Stimulated activated CD8-positive, alpha-beta memory T cell treated with anti-CD3 and anti-CD28 coated beads, Interleukin-4, amount 100 ng/mL, for 4 hours (primary cell): ENCODE data around the gene KIRREL2.

Experiments used
- DNase-seq, 2 donors: peaks; one replicate each; pipeline ENCODE4 v3.0.0-alpha.2; 2020; ENCODE audit warnings: low read depth in 2 of 2, low spot score in 1 of 2

KIRREL2 gene

GRCh38 chr19:35844482-35845214 lies 12.1 kb upstream of the KIRREL2 start:
- DNase-seq = no peak

DNA sequence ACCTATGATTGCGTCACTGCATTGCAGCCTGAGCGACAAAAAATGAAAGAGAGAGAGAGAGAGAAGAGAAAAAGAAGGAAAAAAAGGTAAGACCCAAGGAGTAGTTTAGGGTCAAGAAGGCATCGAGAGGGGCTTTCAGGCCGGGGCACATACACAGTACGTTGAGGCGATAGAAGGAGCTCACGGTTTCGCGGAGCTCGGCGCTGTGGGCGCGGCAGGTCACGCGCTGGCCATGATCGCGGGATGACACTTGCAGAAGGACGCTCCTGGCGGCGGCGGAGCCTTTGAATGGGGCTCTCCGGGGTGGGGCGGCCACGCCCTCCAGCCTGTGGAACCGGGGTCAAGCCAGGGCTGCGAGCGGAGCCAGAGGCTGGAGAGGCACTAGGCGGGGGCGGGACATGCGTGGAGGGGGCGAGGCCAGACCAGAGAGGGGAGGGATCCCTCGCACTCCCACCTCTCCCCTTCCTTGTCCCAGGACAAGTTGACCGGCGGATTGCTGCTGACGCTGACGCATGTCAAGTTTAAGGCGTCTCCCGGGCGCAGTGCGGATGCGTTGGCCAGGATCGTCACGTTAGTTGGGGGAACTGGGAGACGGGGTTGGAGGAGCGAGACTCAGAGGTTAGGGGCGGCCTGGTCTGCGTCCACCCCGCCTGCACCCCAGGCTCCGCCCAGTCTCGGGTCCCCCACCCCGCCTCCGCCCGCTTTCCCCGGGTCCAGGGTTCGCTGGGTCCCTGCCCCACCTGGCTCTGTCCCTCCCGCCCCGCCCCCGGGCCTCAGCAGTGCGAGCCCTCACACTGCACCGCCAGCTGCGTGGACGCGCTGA lies 11.3 kb upstream of the KIRREL2 start:
- no peak for DNase-seq

- DNase-seq = no peak
Observed at GRCh38 chr19:35846038-35846668, 10.6 kb upstream of the KIRREL2 start.

DNA sequence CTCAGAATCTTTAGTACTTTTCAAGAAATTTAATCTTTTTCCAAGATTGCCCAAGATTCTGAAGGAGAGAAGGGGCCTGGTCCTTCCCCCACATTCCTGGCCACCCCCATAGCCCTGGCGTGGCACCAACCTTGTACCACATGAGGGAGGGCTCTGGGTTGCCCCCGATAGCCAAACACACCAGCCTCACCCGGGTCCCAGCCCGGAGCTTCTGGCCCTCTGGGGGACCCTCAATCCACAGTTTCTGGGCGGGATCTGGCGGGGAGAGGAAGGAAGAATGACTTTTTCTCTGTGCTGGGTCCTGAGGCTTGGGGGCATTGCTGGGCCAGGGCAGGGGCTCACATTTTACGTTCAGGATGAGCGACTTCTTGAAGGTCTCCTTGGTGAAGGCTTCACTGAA lies 8.8 kb upstream of the KIRREL2 start:
- DNase-seq = no peak

DNA sequence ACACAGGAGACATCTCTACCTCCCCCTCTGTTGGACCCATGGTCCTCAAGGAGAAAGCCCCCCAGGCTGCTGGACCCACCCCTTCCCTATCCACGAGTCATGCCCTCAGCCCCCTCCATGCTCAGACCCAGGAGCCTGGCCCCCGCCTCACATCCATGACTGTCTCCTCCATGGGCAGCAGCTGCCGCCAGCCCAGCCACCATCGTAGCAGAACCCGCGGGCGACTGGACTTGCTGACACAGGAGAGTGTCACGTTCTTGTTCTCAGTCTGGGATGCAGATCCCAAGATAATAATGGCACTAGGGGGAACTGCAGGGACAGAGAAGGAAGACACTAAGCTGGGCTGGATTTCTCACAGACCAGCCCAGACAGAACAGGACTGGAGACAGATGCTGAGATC lies 8.2 kb upstream of the KIRREL2 start:
- DNase-seq = no peak

DNA sequence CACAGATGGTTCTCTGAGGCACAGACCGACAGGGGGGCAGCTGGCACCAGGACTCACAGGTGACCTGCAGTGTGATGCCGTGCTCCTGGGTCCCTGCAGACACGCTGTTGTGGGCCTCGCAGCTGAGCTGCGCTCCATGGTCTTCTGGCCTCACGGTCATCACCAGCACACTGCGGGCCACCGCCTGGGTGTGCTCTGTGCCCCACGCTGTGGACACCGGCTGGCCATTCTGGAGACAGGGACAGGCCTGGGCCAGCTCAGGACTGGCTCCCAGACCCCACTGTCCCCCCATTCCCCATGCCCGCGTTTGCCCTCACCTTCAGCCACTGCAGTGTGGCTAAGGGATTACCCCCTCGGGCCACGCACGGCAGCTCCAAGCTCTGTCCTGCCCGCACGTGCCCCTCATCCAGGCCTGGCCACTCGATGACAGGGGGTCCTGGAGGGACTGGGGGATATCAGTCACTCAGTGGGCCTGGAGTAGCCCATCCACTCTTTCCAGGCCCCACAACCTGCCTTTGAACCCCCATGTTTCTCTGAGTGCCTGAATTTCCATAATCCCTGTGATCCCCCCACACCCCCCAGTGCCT lies 7.7 kb upstream of the KIRREL2 start:
- no peak for DNase-seq

- no peak for DNase-seq
Observed at GRCh38 chr19:35851213-35852028, 5.3 kb upstream of the KIRREL2 start.

DNA sequence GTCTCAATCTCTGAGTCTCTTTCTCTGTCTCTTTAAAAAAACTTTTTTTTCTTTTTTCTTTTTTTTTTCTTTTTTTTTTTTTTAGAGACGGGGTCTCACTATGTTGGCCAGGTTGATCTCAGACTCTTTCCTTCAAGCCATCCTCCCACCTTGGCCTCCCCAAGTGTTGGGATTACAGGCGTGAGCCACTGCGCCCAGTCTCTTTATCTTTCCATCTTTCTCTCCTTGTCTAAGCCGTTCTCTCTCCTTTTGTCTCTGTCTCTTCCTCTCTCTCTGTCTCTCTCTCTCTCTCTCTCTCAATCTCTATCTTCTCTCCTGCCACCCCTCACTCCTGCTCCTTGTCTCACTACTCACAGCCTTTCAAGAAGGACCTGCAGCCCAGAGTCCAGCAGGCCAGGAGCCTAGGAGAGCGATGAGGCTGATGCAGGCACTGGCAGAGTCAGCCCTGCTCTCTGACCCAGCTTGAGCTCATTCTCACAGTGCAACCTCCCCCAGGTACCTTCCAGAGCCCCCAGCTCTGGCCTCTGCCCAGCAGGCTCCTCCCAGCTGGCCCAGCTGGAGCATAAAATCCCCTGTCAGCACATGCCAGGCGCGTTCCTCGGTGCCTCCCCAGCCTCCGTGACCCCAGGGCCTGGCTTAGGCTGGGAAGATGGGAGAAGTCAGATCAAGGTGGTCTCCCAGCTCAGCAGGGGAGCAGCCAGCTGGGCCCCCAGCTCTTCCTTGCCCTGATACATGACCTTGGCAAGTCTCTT lies 4.5 kb upstream of the KIRREL2 start, which contains the start of gene NPHS1:
NPHS1 (minus strand) TSS at position 476 of the 752 bp plus-strand sequence. CDS start 667 bp downstream, outside the sequence.
- DNase-seq = no peak

DNA sequence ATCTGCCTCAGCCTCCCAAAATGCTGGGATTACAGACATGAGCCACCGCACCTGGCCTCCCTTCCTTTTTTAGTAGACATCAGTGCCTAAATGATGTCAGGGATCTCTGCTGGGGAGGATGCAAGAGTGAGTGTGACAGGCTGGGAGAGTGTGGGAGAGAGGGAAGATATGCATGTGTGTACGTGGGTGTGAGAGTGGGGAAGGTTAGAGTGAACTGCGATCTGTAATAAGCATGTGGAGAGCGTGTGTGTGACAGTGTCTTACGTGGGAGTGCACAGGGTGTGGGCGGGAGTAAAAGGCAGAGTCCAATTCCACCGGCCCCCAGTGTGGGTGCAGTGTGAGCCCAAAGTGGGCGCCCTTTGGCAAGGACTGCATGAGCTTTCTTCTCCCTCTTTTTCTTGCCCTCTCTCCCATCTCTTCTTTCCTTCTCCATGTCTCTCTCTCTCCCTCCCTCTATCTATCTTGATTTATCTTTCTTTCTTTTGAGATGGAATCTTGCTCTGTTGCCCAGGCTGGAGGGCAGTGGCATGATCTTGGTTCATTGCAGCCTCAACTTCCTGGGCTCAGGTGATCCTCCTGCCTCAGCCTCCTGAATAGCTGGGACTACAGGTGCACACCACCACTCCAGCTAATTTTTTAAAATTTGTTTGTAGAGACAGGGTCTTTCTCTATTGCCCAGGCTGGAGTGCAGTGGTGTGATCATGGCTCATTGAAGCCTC lies 3.5 kb upstream of the KIRREL2 start:
- DNase-seq = no peak

GRCh38 chr19:35858311-35858710 lies 1.6 kb downstream of the KIRREL2 start:
- DNase-seq = no peak

DNA sequence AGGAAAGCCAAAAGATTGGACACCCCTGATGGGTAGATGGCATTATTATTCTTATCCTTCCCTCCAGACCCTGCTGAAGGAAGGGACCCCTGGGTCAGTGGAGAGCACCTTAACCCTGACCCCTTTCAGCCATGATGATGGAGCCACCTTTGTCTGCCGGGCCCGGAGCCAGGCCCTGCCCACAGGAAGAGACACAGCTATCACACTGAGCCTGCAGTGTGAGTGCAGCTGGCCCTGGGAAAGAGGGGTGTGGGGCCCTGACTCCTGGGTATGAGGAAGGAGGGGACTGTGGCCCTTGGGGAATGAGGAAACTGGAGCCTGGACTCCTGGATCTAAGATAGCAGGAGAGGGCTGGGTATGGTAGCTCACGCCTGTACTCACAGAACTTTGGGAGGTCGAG lies 2.7 kb downstream of the KIRREL2 start:
- DNase-seq = no peak

DNA sequence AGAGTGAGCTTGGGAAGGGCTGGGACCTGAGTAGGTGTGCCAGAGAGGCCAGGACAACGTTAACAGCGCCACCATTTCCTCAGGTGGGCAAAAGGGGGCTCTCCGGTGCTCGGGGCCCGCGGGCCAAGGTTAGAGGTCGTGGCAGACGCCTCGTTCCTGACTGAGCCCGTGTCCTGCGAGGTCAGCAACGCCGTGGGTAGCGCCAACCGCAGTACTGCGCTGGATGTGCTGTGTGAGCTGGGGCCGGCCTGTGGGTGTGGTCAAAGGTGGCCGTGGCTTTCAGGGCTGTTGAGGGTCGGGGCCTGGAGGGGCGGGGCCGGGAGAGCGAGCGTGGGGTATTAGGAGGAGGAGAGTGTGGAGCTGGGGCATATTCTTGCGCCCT lies 3.7 kb downstream of the KIRREL2 start:
- DNase-seq = no peak

DNA sequence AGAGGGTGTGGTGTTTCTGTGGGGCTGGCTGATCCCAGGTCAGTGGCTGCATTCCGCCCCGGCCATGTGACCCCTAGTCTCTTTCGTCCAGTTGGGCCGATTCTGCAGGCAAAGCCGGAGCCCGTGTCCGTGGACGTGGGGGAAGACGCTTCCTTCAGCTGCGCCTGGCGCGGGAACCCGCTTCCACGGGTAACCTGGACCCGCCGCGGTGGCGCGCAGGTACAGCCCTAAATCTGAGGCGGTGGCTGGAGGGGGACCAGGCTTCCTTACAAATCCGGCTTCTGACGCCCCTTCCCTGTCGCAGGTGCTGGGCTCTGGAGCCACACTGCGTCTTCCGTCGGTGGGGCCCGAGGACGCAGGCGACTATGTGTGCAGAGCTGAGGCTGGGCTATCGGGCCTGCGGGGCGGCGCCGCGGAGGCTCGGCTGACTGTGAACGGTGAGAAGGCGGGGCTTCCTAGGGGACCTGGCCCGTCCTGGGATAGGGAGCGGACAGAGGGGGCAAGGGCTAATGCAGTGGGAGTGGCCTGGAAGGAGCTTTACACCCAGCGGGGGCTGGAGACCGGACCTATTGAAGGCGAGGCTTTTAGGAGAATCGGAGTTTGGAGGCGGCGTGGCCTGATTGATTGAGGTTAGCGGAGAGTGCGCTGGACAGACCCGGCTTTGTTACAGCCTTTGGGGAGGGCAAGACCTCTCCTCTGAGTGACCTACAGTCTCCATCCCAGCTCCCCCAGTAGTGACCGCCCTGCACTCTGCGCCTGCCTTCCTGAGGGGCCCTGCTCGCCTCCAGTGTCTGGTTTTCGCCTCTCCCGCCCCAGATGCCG lies 4.3 kb downstream of the KIRREL2 start:
- no peak for DNase-seq

DNA sequence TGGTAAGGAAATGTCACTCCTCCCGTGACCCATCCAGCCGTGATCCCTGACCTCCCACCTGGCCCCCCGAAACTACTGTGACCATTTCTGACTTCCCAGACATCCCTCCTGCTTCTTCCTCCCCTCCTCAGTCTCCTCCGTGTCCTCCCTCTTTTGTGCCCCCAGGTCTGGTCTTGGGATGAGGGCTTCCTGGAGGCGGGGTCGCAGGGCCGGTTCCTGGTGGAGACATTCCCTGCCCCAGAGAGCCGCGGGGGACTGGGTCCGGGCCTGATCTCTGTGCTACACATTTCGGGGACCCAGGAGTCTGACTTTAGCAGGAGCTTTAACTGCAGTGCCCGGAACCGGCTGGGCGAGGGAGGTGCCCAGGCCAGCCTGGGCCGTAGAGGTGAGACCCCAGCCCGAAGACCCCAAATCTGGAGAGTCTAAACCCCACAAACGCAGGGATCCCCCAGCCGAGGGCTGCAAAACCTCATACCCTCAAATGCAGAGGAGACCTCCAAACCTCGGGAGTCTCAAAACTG lies 5.0 kb downstream of the KIRREL2 start:
- no peak for DNase-seq

DNA sequence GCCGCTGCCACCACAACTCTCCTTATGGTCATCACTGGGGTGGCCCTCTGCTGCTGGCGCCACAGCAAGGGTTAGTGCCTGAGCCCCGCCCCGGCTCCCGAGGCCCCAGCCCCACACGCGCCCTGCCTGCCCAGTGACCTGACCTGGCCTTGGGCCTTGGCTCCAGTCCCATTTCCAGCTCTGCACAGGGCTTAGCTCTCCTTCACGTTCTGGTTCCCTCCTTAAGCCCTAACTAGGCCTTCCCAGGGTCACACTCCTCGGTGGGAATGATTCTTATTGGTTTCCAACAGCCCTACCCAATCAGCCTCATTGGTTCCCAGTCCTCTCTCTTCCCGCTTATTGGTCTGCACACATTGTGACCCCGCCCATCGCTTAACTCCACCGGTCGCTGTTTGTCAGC lies 5.8 kb downstream of the KIRREL2 start:
- DNase-seq = no peak

DNA sequence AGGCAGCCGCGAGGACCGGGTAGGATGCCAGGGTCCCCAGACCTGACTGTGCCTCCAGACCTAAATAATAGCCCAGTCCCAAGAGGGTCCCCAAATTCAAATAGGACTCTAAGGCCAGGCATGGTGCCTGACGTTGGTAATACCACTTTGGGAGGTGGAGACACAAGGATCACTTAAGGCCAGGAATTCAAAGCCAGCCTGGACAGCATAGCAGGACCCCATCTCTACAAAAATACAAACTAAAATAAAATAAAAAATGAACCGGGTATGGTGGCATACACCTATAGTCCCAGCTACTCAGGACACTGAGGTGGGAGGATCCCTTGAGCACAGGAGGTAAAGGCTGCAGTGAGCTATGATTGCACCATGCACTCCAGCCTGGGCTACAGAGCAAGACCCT lies 6.3 kb downstream of the KIRREL2 start:
- DNase-seq = no peak

GRCh38 chr19:35868172-35868822 lies 11.6 kb downstream of the KIRREL2 start, which contains the start of gene APLP1:
Gene APLP1 (plus strand): TSS chr19:35868574. CDS start chr19:35868637, 63 bp downstream.
- DNase-seq = peak in 1 of 2 donors; percentile 49
